HL-60/S4 treated with retinoic acid at 250 ng/mL for 4 days and 3 days (cell line): ENCODE results near the gene MLXIP.

Experiments used
- in situ Hi-C: fragments of 300-500 bp; cut with MboI; formaldehyde crosslinking; loops from 2 replicates; pipeline ENCODE4 v1.7.0; 2022; ENCODE audit warnings: low sequenced_read_pairs

The MLXIP gene

GRCh38 chr12:122141911-122142725 is 63.6 kb downstream of the MLXIP start:
- in situ Hi-C loops: no loop called here

- in situ Hi-C loops: no loop called here
Observed at GRCh38 chr12:122142857-122143256, 64.3 kb downstream of the MLXIP start.

GRCh38 chr12:122144885-122145284 is 66.3 kb downstream of the MLXIP start:
- in situ Hi-C loops: no loop called here

- in situ Hi-C loops: no loop called here
Observed at GRCh38 chr12:122145505-122146330, 67.2 kb downstream of the MLXIP start.

DNA sequence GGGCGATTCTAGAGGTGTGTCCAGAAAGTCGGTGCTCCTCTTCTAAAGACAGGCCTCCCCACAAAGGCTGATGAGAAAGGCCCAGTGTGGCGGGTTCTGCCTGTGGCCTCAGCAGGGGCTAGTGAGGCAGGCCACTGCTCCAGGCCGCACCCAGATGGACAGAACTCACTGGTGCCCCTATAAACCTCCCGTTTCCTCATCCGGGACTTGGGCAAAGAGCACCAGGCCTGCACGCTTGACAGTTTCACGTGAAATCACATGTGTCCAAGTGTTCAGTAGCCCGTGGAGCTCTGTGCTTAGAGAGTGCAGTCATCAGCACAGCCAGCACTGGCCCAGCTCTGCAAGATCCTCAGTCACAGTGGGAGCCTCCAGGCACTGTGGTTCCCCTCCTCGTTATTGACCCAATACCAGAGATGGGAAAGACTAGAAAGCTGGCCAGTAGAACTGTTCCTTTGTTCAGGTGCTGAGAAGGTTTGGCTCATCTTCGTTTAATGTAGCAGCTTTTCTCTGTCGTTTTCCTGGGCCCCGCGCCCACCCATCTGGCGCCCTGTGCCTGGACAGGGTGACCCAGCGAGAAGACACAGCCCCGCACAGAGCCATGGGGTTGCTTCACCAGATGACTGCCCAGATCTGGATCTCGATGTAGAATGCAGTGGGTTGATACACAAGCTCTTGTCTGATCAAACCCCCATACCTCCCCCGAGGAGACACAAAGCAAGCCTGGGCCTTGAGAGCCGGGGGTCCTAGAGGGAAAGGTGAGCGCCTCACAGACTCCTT is 69.1 kb downstream of the MLXIP start:
- in situ Hi-C loops: no loop called here

DNA sequence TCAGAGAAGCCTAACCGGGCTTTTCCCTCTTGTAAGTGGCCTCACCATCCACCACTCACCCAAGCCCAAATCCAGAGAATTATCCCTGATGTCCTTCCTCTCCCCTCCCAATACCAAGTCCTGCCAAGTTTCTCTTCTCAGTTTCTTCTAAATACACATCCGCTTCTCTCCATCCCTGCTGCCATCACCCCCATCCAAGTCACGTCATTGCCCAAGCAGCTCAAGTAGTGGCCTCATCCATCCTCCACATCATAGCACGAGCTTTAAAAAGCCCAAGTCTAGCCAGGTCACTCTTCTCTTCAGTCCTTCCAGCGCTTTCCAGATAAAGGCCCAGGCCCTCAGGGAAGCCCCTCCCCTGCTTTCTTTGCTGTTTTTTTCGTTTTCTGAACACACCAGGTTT is 70.1 kb downstream of the MLXIP start:
- in situ Hi-C loops: no loop called here

- in situ Hi-C loops: no loop called here
Observed at GRCh38 chr12:122150127-122150681, 71.6 kb downstream of the MLXIP start.

DNA sequence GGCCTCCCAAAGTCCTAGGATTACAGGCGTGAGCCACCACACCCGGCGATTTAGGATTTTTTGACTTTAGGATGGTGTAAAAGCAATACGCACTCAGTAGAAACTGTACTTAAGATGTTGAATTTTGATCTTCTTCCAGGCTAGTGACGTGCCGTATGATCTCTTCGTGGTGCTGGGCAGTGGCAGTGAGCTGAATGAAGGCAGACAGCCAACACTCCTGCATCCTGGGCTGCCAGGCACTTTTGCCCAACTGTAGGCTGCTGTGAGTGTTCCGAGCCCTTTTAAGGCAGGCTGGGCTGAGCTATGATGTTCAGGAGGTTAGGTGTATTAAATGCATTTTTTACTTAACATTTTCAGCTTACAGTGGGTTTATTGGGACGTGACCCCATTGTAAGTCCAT is 74.2 kb downstream of the MLXIP start:
- in situ Hi-C loops: no loop called here

DNA sequence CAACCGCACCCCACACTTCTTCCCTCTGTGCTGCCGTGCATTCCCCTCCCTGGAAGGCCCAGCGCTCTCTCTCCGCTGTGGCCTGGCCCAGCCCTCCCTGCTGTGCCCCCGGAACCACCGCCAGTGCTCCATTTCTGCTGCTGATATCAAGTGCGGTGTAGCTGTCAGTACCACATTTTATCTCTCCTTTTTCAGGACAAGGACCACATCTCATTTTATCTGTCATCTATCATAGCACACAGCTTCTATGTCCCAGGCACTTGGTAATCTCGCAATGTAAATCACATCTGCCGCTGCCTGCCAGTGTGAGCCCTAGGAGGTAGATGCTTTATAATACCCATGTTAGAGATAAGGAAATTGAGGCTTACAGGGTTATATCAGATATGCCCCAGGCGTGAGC is 77.1 kb downstream of the MLXIP start:
- in situ Hi-C loops: no loop called here

DNA sequence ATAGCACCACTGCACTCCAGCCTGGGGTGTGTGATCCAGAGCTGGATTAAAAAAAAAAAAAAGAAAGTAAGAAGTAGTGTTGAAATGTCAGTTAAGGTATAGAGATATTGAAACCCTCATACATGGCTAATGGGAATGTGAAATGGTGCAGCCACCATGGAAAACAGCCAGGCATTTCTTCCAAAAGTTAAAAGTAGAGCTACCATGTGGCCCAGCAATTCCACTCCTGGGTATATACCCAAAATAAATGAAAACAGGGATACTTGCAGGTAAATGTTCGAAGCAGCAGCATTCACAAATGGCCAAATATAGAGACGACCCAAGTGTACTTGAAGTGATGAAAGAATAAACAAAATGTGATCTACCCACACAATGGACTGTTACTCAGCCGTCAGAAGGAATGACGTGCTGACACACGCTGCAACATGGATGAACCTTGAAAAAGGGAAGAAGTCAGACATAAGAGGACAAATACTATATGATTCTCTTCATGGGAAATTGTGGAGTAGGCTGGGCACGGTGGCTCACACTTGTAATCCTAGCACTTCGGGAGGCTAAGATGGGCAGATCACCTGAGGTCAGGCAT is 80.2 kb downstream of the MLXIP start:
- in situ Hi-C loops: no loop called here

- in situ Hi-C loops: no loop called here
Observed at GRCh38 chr12:122159882-122160281, 81.3 kb downstream of the MLXIP start.

- in situ Hi-C loops: no loop called here
Observed at GRCh38 chr12:122160761-122161160, 82.2 kb downstream of the MLXIP start.

DNA sequence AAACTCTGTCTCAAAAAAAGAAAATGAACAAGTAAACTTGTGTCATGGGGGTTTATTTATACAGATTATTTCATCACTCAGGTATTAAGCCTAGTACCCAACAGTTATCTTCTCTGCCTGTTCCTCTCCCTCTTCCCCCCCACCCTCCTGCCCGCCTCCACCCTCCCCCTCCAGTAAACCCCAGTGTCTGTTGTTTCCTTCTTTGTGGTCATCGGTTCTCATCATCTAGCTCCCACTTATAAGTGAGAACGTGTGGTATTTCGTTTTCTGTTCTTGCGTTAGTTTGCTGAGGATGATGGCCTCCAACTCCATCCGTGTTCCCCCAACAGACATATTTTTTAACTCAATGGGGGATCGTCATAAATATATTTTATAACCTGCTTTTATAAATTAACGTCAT is 83.1 kb downstream of the MLXIP start:
- in situ Hi-C loops: no loop called here

- in situ Hi-C loops: no loop called here
Observed at GRCh38 chr12:122162976-122163375, 84.4 kb downstream of the MLXIP start.

- in situ Hi-C loops: no loop called here
Observed at GRCh38 chr12:122166422-122167349, 88.1 kb downstream of the MLXIP start.

DNA sequence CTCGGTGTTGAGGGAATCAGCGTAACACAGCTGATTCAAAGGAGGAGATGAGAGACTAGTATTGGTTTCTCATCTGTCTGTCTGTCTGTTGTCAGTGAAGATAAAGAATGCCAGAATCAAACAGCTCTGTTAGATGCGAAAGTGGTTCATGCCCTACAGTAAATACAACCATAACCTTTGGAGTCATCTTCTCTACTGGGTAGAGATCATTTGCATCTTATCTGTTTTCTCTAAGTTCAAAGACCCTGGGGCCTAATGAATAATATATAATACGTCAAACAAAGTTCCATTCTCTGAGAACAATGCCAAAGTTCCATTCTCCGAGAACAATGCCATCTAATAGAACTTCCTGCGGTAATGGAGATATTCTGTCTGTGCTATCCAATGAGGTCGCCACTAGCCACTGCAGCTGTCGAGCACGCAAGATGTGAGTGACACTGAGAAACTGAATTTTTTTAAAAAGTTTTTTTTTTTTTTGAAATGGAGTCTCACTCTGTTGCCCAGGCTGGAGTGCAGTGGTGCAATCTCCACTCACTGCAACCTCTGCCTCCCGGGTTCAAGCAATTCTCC is 88.9 kb downstream of the MLXIP start:
- in situ Hi-C loops: no loop called here

- in situ Hi-C loops: no loop called here
Observed at GRCh38 chr12:122168492-122168891, 89.9 kb downstream of the MLXIP start.

DNA sequence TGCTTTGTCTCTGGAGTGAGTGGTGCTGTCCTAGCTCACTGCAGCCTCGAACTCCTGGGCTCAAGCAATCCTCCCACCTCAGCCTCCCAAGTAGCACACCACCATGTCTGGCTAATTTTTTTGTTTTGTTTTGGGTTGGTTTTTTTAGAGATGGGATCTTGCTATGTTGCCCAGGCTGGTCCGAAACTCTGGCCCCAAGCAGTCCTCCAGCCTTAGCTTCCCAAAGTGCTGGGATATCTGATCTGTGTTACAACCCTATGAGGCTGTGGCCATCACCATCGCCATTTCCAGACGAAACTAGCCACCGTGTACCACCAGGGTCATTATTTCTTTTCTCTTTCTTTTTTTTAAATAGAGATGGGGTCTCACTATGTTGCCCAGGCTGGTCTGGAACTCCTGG is 92.8 kb downstream of the MLXIP start:
- in situ Hi-C loops: no loop called here

- in situ Hi-C loops: no loop called here
Observed at GRCh38 chr12:122172262-122172939, 93.8 kb downstream of the MLXIP start.
